IPS-NIHi11 (cell line): Measurements from ENCODE around the gene DPH1.

Experiments
- DNase-seq: peaks from one replicate; pipeline ENCODE4 v3.0.0; 2012; ENCODE audit warnings: mixed read lengths, low spot score

The DPH1 gene

GRCh38 chr17:2050300-2051060 is 20.5 kb downstream of the DPH1 start:
- peak; percentile 70 for DNase-seq

- no peak for DNase-seq
Measured at GRCh38 chr17:2051061-2051932, 21.3 kb downstream of the DPH1 start.

DNA sequence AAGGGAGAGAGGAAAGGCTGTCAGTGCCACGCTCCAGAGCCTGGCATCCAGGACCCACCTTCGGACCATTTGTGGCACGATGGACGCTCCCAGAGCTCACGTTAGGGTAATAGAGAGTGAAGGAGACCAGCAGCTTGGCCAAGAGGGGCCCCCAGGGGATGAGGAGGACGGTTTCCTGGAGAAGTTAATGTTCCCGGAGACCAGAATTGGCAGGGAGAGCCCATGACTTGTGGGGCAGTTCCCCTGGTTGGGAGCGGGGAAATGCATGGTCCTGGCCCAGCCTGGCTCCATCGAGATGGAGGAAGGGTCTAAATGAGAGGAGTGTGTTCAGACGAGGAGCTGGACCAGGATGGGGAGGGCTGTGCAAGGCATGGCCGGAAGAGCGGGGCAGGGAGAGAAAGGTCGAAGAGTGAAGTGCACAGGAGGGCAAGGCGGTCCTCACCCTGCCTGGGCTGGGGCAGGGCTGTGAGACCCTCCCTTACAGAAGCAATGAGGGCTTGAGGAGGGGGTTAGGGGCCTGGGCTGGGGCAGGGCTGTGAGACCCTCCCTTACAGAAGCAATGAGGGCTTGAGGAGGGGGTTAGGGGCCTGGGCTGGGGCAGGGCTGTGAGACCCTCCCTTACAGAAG is 22.1 kb downstream of the DPH1 start:
- no peak for DNase-seq

GRCh38 chr17:2053380-2054261 is 23.7 kb downstream of the DPH1 start:
- peak; percentile 52 for DNase-seq

DNA sequence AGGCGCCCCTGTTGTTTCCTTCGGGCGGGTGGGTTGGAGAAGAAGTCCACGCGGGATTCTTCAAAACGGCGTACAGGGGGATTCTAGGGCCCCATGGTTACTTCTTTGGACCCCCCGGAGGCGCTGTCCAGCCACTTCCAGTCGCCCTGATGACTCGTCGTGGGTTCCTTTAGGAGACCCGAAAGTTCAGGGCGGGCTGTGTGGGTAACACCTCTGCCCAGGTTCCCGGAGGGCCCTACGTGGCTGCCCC is 24.2 kb downstream of the DPH1 start:
- DNase-seq = no peak

DNA sequence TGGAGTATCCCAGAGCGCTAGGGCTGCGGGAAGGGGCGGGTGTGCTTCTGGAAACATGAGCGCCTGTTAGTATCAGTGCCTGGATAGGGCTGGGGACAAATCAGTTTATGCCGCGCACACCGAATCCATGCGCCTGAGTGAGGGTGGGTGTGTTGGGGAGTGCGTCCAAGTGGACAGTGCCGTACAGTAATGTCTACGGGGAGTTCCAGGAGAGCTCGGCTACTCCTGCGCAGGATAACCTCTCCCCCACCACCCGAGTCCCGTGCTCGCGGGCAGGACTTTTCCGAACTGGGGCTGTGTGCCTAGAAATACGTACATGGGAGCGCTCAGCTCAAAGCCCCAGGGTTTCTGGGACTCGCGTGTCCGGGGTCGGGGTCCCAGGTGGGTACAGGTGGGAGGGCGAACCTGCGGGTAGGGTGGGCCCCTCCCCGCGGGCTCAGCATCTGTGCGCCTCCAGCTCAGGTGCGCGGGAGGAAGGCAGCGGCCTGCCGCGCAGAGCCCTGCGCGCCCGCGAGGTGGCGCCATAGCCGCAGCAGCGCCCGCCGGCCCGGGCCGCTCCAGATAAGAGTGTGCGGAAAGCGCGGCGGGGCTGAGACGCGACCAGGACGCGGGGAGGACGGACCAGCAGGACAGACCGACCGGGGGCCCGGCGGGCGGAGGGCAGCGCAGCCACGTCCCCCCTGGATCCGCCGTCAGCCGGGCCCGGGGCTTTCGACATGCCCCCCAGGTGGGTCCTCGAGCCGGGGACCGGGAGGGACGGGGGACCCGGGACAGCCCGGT is 24.7 kb downstream of the DPH1 start, which contains the start of gene HIC1:
HIC1 (plus strand) TSS at position 592 of the 780 bp plus-strand sequence. CDS start 1,588 bp downstream, outside the sequence.
- peak; percentile 86 for DNase-seq

DNA sequence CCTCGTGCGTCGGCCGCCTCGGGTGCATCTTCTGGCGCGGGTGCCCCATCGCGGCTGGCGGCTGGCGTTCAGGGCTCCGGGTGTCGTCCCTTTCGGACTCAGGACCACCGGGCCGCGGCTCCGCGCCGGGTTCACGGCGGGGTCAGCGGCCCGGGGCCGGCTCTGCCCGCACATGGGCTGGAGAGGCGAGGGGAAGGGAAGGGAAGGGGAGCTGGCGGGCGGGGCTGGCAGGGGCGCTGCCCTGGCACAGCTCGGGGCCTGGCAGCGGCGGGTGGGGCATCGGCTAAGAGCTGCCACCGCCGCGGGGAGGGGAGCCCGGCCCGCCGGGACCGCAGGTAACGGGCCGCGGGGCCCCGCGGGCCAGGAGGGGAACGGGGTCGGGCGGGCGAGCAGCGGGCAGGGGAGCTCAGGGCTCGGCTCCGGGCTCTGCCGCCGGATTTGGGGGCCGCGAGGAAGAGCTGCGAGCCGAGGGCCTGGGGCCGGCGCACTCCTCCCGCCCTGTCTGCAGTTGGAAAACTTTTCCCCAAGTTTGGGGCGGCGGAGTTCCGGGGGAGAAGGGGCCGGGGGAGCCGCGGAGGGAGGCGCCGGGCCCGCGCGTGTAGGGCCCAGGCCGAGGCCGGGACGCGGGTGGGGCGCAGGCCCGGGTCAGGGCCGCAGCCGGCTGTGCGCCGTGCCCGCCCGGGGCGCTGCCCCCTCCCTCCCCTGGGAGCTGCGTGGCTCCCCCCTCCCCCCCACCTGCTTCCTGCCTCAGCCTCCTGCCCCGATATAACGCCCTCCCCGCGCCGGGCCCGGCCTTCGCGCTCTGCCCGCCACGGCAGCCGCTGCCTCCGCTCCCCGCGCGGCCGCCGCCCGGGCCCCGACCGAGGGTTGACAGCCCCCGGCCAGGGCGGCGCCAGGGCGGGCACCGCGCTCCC is 25.6 kb downstream of the DPH1 start:
- DNase-seq = no peak

GRCh38 chr17:2056206-2057174 is 26.5 kb downstream of the DPH1 start:
- peak; percentile 60 for DNase-seq

GRCh38 chr17:2057175-2057759 is 27.3 kb downstream of the DPH1 start:
- no peak for DNase-seq

DNA sequence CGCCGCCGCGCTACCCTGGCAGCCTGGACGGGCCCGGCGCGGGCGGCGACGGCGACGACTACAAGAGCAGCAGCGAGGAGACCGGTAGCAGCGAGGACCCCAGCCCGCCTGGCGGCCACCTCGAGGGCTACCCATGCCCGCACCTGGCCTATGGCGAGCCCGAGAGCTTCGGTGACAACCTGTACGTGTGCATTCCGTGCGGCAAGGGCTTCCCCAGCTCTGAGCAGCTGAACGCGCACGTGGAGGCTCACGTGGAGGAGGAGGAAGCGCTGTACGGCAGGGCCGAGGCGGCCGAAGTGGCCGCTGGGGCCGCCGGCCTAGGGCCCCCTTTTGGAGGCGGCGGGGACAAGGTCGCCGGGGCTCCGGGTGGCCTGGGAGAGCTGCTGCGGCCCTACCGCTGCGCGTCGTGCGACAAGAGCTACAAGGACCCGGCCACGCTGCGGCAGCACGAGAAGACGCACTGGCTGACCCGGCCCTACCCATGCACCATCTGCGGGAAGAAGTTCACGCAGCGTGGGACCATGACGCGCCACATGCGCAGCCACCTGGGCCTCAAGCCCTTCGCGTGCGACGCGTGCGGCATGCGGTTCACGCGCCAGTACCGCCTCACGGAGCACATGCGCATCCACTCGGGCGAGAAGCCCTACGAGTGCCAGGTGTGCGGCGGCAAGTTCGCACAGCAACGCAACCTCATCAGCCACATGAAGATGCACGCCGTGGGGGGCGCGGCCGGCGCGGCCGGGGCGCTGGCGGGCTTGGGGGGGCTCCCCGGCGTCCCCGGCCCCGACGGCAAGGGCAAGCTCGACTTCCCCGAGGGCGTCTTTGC is 28.0 kb downstream of the DPH1 start:
- peak; percentile 39 for DNase-seq

GRCh38 chr17:2058586-2059546 is 28.9 kb downstream of the DPH1 start:
- peak; percentile 82 for DNase-seq

GRCh38 chr17:2059547-2060384 is 29.8 kb downstream of the DPH1 start:
- no peak for DNase-seq

DNA sequence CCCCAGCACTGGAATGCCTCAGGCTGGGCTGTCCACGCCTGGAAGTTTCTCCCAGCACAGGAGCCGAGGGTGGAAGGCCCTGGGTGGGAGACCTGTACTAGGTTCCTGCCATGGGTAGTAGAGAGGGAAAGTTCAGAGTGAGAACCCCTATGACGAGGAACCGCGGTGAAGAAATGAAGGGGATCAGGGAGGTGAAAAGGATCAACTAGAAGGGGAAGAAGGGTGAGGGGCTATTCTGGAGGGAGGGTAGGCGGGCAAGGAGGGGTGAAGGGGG is 30.4 kb downstream of the DPH1 start:
- DNase-seq = no peak

GRCh38 chr17:2060681-2061440 is 30.9 kb downstream of the DPH1 start:
- no peak for DNase-seq

GRCh38 chr17:2061441-2061958 is 31.5 kb downstream of the DPH1 start:
- DNase-seq = no peak
